IMR-90 (cell line): ENCODE results near the gene RANBP10. TPM values are rescaled to one million over a fixed set of nuclear protein-coding genes. Genes with fewer than 3 reads are reported as not detected.

ENCODE experiments used
- ATAC-seq: fragments of 200-7000 bp; cut with Tn5 transposase; 2 replicates; pipeline ENCODE4 v1.9.1; 2020; ENCODE audit warnings: low read depth, mild to moderate bottlenecking, moderate library complexity
- BruUV-seq: library from RNA; stranded (reverse); fragments of 400-500 nt; replicated peaks from 2 replicates; lab custom pipeline; 2021; lab: Mats Ljungman, UMichigan
- CTCF ChIA-PET: fragments of 300-600 bp; formaldehyde crosslinking; extraction: SDS; loops from one replicate; lab custom pipeline; 2021; ENCODE audit warnings: antibody characterized with exemption; lab: Yijun Ruan, JAX
- POLR2A ChIA-PET: fragments of 300-600 bp; sonication (Branson Sonifier 250); formaldehyde crosslinking; loops from one replicate; lab custom pipeline; 2022; ENCODE audit warnings: antibody characterized with exemption; ENCODE audit not compliant: unreplicated experiment; lab: Charles Lee
- DNase-seq: peaks from one replicate; pipeline ENCODE4 v3.0.0; 2013
- H2AFZ ChIP-seq: replicated peaks from 2 replicates; pipeline ENCODE3; 2013; ENCODE audit warnings: low read length, mild to moderate bottlenecking; ENCODE audit not compliant: poor library complexity
- H2AK5ac ChIP-seq: 2 replicates; pipeline ENCODE4 v1.6.1; 2013; ENCODE audit warnings: low read depth, low read length, inconsistent platforms
- H2AK9ac ChIP-seq: replicated peaks from 2 replicates; pipeline ENCODE3; 2013; ENCODE audit warnings: mild to moderate bottlenecking, low read depth, low read length, moderate library complexity; ENCODE audit not compliant: poor library complexity
- H2BK120ac ChIP-seq: 2 replicates; pipeline ENCODE4 v1.6.1; 2013; ENCODE audit warnings: low read depth, low read length, inconsistent platforms
- H2BK15ac ChIP-seq: 3 replicates; pipeline ENCODE4 v1.6.1; 2013; ENCODE audit warnings: low read depth, low read length, inconsistent platforms
- H2BK20ac ChIP-seq: 2 replicates; pipeline ENCODE4 v1.6.1; 2013; ENCODE audit warnings: low read depth, mild to moderate bottlenecking, inconsistent platforms, low read length, moderate library complexity
- H2BK5ac ChIP-seq: 2 replicates; pipeline ENCODE4 v1.6.1; 2013; ENCODE audit warnings: mild to moderate bottlenecking, low read depth, low read length, inconsistent platforms; ENCODE audit not compliant: poor library complexity, severe bottlenecking
- H3K14ac ChIP-seq: replicated peaks from 2 replicates; pipeline ENCODE4 v1.6.1; 2013; ENCODE audit warnings: low read depth, low read length, inconsistent platforms
- H3K18ac ChIP-seq: 2 replicates; pipeline ENCODE4 v1.6.1; 2013; ENCODE audit warnings: low read depth, low read length, control low read depth
- H3K23ac ChIP-seq: 2 replicates; pipeline ENCODE4 v1.6.1; 2013; ENCODE audit warnings: low read depth, low read length, inconsistent platforms
- H3K27ac ChIP-seq: 2 replicates; pipeline ENCODE4 v1.5.1; 2013; ENCODE audit warnings: mild to moderate bottlenecking, control low read depth, low read length; ENCODE audit not compliant: insufficient read depth
- H3K27me3 ChIP-seq: 2 replicates; pipeline ENCODE4 v1.6.1; 2013; ENCODE audit warnings: low read length; ENCODE audit not compliant: control insufficient read depth, insufficient read depth
- H3K36me3 ChIP-seq: 2 replicates; pipeline ENCODE4 v1.6.1; 2013; ENCODE audit warnings: low read length, mixed read lengths; ENCODE audit not compliant: control insufficient read depth, insufficient read depth
- H3K4ac ChIP-seq: 2 replicates; pipeline ENCODE4 v1.6.1; 2013; ENCODE audit warnings: low read depth, low read length, inconsistent platforms
- H3K4me1 ChIP-seq: 2 replicates; pipeline ENCODE4 v1.6.1; 2013; ENCODE audit warnings: low read length, mixed read lengths; ENCODE audit not compliant: control insufficient read depth, insufficient read depth
- H3K4me2 ChIP-seq: 2 replicates; pipeline ENCODE4 v1.6.1; 2013; ENCODE audit warnings: low read depth, mild to moderate bottlenecking, control low read depth, low read length, moderate library complexity
- H3K4me3 ChIP-seq: 2 replicates; pipeline ENCODE4 v1.5.1; 2013; ENCODE audit warnings: low read depth, mild to moderate bottlenecking, control low read depth, low read length, moderate library complexity; ENCODE audit not compliant: insufficient read depth
- H3K56ac ChIP-seq: 2 replicates; pipeline ENCODE4 v1.6.1; 2013; ENCODE audit warnings: low read length, inconsistent platforms; ENCODE audit not compliant: insufficient read depth; ENCODE audit errors: extremely low read depth
- H3K79me1 ChIP-seq, 2 experiments: 2 replicates each; pipeline ENCODE4 v1.6.1; 2013; ENCODE audit warnings: low read length in 2 of 2, inconsistent platforms in 1 of 2, low read depth in 1 of 2
- H3K9ac ChIP-seq: 2 replicates; pipeline ENCODE4 v1.6.1; 2013; ENCODE audit warnings: low read depth, low read length, control low read depth
- H3K9me1 ChIP-seq: 2 replicates; pipeline ENCODE4 v1.6.1; 2013; ENCODE audit warnings: low read length, inconsistent platforms; ENCODE audit not compliant: insufficient read depth
- H3K9me3 ChIP-seq: 2 replicates; pipeline ENCODE4 v1.6.1; 2013; ENCODE audit warnings: low read length; ENCODE audit not compliant: control insufficient read depth, insufficient read depth
- H4K20me1 ChIP-seq: 2 replicates; pipeline ENCODE4 v1.6.1; 2013; ENCODE audit warnings: low read length, inconsistent platforms; ENCODE audit not compliant: insufficient read depth
- H4K5ac ChIP-seq: 2 replicates; pipeline ENCODE4 v1.6.1; 2013; ENCODE audit warnings: mild to moderate bottlenecking, low read depth, low read length, control low read depth
- H4K8ac ChIP-seq, 2 experiments: 2 replicates each; pipeline ENCODE4 v1.6.1; 2013; ENCODE audit warnings: low read depth in 2 of 2, low read length in 2 of 2, control low read depth in 1 of 2, inconsistent platforms in 1 of 2
- H4K91ac ChIP-seq: 2 replicates; pipeline ENCODE4 v1.6.1; 2013; ENCODE audit warnings: low read depth, low read length, inconsistent platforms; ENCODE audit not compliant: insufficient read depth
- BHLHE40 ChIP-seq: fragments of 150-350 bp; IDR thresholded peaks from 2 replicates; pipeline ENCODE4 v1.6.1; 2016; ENCODE audit warnings: mild to moderate bottlenecking, low read depth, low read length
- CEBPB ChIP-seq: IDR thresholded peaks from 2 replicates; pipeline ENCODE4 v1.6.1; 2012; ENCODE audit warnings: low read depth, low read length, improper control_type of control experiment
- CHD1 ChIP-seq: IDR thresholded peaks from 2 replicates; pipeline ENCODE4 v1.6.1; 2012; ENCODE audit warnings: low read depth, low read length, improper control_type of control experiment
- FOS ChIP-seq: fragments of 150-350 bp; IDR thresholded peaks from 2 replicates; pipeline ENCODE4 v1.6.1; 2016; ENCODE audit warnings: low read depth, low read length
- MAFK ChIP-seq: IDR thresholded peaks from 2 replicates; pipeline ENCODE4 v1.6.1; 2012; ENCODE audit warnings: low read depth, low read length, improper control_type of control experiment
- MAZ ChIP-seq: IDR thresholded peaks from 2 replicates; pipeline ENCODE4 v1.6.1; 2012; ENCODE audit warnings: low read depth, mild to moderate bottlenecking, low read length, improper control_type of control experiment, moderate library complexity, borderline replicate concordance
- MXI1 ChIP-seq: IDR thresholded peaks from 2 replicates; pipeline ENCODE4 v1.6.1; 2012; ENCODE audit warnings: low read depth, mild to moderate bottlenecking, low read length, moderate library complexity, borderline replicate concordance
- NFE2L2 ChIP-seq: fragments of 150-350 bp; IDR thresholded peaks from 2 replicates; pipeline ENCODE4 v1.6.1; 2016; ENCODE audit warnings: low read depth, mild to moderate bottlenecking, low read length
- POLR2A ChIP-seq: IDR thresholded peaks from 2 replicates; pipeline ENCODE4 v1.6.1; 2012; ENCODE audit warnings: mild to moderate bottlenecking, low read depth, low read length
- RAD21 ChIP-seq: IDR thresholded peaks from 2 replicates; pipeline ENCODE4 v1.6.1; 2012; ENCODE audit warnings: low read length, improper control_type of control experiment
- RFX5 ChIP-seq: IDR thresholded peaks from 2 replicates; pipeline ENCODE4 v1.8.0; 2012; ENCODE audit warnings: low read depth, mild to moderate bottlenecking, low read length, moderate library complexity
- WGBS, 2 experiments: methylation state at CpG; one replicate each; pipeline versions ENCODE4 v1.1.5 to v1.1.7; 2013; ENCODE audit warnings: missing lambda C conversion rate in 2 of 2; ENCODE audit not compliant: insufficient read length in 1 of 2; ENCODE audit errors: extremely low coverage in 2 of 2; 5-methylcytosine and 5-hydroxymethylcytosine counted together
- dilution Hi-C: fragments of 300-500 bp; cut with HindIII; formaldehyde crosslinking; loops from one replicate; pipeline ENCODE4 v1.14.3; 2018; ENCODE audit warnings: low sequenced_read_pairs; ENCODE audit not compliant: unreplicated experiment
- in situ Hi-C: fragments of 300-500 bp; cut with MboI; formaldehyde crosslinking; loops from 3 replicates; pipeline ENCODE4 v1.14.3; 2019; ENCODE audit warnings: low sequenced_read_pairs, inconsistent platforms, mixed read lengths
- intact Hi-C: fragments of 100-400 bp; cut with micrococcal nuclease; formaldehyde crosslinking; loops from 2 replicates; pipeline ENCODE4 v1.10.0; 2022
- polyA plus RNA-seq, 3 experiments: library from polyadenylated mRNA; depleted of rRNA; stranded (reverse); fragments of >200 nt; gene quantifications; 2 replicates each; pipeline ENCODE4 v1.2.3, GENCODE V29; 2012; ENCODE audit warnings: low replicate concordance in 1 of 3
- total RNA-seq: library from RNA; depleted of rRNA; stranded (reverse); fragments of >200 nt; gene quantifications from 2 replicates; pipeline ENCODE4 v1.2.3, GENCODE V29; 2012
- TF ChIP-seq, protein P1 (sequence below): fragments of 150-350 bp; IDR thresholded peaks from 2 replicates; pipeline ENCODE4 v1.6.1; 2016; ENCODE audit warnings: low read depth, mild to moderate bottlenecking, low read length, moderate library complexity, borderline replicate concordance
- TF ChIP-seq, protein P2 (sequence below): fragments of 150-350 bp; IDR thresholded peaks from 2 replicates; pipeline ENCODE4 v1.6.1; 2017; ENCODE audit warnings: mild to moderate bottlenecking, antibody characterized with exemption, low read length, low read depth

The RANBP10 gene
- total and polyA plus RNA-seq, 2 of the 4 experiments (the other 2 are of a cell fraction): 2.7 to 12.1 TPM

DNA sequence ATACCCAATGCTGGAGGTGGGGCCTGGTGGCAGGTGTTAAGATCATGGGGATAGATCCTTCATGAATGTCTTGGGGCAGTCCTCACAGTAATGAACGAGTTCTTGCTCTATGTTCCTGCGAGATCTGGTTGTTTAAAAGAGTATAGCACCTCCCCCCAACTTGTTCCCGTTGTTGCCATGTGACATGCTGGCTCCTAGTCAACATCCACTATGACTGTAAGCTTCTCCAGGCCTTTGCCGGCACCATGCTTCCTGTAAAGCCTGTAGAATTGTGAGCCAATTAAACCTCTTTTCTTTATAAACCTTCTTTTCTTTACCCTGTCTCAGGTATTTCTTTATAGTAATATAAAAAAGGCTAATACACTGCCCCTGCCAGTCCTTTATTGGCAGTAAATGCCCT lies 33.3 kb downstream of the RANBP10 start:
- POLR2A ChIA-PET: no interaction called here

More for the DNA sequence above, 33.3 kb downstream of the RANBP10 start:
- H2BK15ac ChIP-seq: no peak overlapping the region
- CTCF ChIA-PET: no interaction called here
- no peak overlapping the region for H3K23ac ChIP-seq
- no peak overlapping the region for H3K9ac ChIP-seq
- no peak overlapping the region for H4K5ac ChIP-seq
- no CpG with 5 or more reads among the region's 4 CpGs for WGBS, 2 experiments
- H3K9me3 ChIP-seq: no peaks in the 10 kb centered on the region
- TF ChIP-seq MXI1 (no peak), RFX5 (no peak), MAFK (no peak), NFE2L2 (no peak), FOS (no peak), MAZ (no peak), CEBPB (no peak), POLR2A (no peak), RAD21 (no peak), BHLHE40 (no peak), CHD1 (no peak)
- TF ChIP-seq, protein P1, sequence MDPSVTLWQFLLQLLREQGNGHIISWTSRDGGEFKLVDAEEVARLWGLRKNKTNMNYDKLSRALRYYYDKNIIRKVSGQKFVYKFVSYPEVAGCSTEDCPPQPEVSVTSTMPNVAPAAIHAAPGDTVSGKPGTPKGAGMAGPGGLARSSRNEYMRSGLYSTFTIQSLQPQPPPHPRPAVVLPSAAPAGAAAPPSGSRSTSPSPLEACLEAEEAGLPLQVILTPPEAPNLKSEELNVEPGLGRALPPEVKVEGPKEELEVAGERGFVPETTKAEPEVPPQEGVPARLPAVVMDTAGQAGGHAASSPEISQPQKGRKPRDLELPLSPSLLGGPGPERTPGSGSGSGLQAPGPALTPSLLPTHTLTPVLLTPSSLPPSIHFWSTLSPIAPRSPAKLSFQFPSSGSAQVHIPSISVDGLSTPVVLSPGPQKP: no peak
- TF ChIP-seq, protein P2, sequence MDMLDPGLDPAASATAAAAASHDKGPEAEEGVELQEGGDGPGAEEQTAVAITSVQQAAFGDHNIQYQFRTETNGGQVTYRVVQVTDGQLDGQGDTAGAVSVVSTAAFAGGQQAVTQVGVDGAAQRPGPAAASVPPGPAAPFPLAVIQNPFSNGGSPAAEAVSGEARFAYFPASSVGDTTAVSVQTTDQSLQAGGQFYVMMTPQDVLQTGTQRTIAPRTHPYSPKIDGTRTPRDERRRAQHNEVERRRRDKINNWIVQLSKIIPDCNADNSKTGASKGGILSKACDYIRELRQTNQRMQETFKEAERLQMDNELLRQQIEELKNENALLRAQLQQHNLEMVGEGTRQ: no peak
- no peak overlapping the region for H2BK5ac ChIP-seq
- H3K18ac ChIP-seq: no peak overlapping the region
- no TSS peak for BruUV-seq
- H4K8ac ChIP-seq: no peak overlapping the region
- H4K20me1 ChIP-seq: peaks cover 16% of the 10 kb centered on the region
- H3K56ac ChIP-seq: no peak overlapping the region
- no peak overlapping the region for H2AK5ac ChIP-seq
- peaks cover 5% of the 10 kb centered on the region for H3K36me3 ChIP-seq
- no peak overlapping the region for H2AK9ac ChIP-seq
- in situ Hi-C loops (no loop called here), dilution Hi-C loops (no loop called here), intact Hi-C loops (no loop called here)
- no peak overlapping the region for H3K14ac ChIP-seq
- H3K4me2 ChIP-seq: no peak overlapping the region
- no peak overlapping the region for H2AFZ ChIP-seq
- H3K4me1 ChIP-seq: peaks cover 6% of the 10 kb centered on the region; the same call in 1 of the 2 replicates
- no peak overlapping the region for H3K27ac ChIP-seq
- peaks cover 13% of the 10 kb centered on the region; the same call in 1 of the 2 replicates for H3K9me1 ChIP-seq
- no peak overlapping the region for H2BK120ac ChIP-seq
- no peak overlapping the region for H2BK20ac ChIP-seq
- no peaks in the 10 kb centered on the region for H3K27me3 ChIP-seq
- no peak for DNase-seq
- no peak overlapping the region for H4K91ac ChIP-seq
- H3K79me1 ChIP-seq: peaks cover 11 to 50% of the 10 kb centered on the region in 2 experiments
- no peak overlapping the region for H3K4ac ChIP-seq
- H3K4me3 ChIP-seq: no peak overlapping the region
- no peak; the same call in 1 of the 2 replicates for ATAC-seq
